Prostate gland (tissue), 2 donors: Measurements from ENCODE around the gene CBX6.

ENCODE experiments used
- CTCF ChIP-seq, 4 experiments: fragments of 200-600 bp in 2 of 4; fragments of 450-650 bp in 2 of 4; sonication (generic) in 2 of 4; IDR thresholded peaks; 1 replicate in 3 of 4; 2 replicates in 1 of 4; pipeline ENCODE4 v1.5.1; 2016 to 2019; ENCODE audit warnings: antibody characterized with exemption in 4 of 4, mild to moderate bottlenecking in 2 of 4, moderate library complexity in 2 of 4
- POLR2A ChIP-seq: fragments of 450-650 bp; IDR thresholded peaks from one replicate; pipeline ENCODE4 v1.6.1; 2016; ENCODE audit warnings: antibody characterized with exemption, mild to moderate bottlenecking
- POLR2AphosphoS5 ChIP-seq: sonication (generic); formaldehyde crosslinking; IDR thresholded peaks from one replicate; pipeline ENCODE4 v1.6.1; 2017; ENCODE audit warnings: antibody characterized with exemption

DNA sequence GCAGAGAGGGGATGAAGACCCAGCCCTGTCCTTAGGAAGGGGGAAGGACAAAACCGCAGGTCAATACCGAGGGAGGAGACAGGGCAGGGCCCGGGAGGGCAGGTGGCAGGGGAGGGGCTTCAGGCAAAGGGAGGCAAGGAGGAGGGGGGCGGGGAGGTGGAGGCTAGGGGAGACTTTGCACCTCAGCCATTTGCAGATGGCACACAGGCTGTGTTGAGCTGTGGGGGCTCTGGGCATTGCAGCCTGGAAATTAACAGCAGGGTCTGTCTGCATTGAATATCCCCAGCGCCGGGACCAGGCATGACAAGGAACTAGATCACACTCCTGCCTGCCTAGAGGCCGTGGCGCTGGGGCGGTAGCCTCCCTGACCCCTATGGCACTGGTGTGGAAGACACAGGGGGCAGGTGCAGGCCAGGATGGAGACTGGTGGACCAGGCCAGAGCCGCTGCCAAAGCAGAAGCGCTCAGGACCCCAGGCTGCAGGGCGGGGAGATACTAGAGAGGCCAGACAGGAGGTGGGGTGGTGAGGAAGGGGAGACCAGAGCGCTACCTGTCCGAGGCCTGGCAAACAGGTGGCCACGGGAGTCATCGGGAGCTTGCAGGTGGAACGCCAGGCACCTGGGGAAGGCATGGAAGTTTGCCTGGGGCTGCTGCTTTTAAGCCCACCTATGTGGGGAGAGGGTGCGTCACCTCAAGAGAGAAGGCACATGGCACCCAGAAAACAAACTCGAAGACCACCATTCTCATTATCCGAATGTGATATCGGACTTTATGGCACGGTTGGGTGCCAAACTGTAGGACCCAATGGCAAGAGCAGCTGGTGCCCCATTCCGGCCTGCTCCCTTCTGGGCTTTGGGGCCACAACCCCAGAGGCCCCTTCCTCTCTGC, 11.5 kb downstream of the CBX6 start:
- TF ChIP-seq POLR2AphosphoS5: no peak
- TF ChIP-seq CTCF (IDR thresholded peaks at IDR 0.05): no peak
- TF ChIP-seq POLR2A: no peak
